Fibroblast of lung (primary cell): Measurements from ENCODE around the gene CSRNP3.

Experiments used
- CTCF ChIP-seq, 2 donors: IDR thresholded peaks in 1 of 2; conservative IDR thresholded peaks in 1 of 2; 1 replicate in 1 of 2; 2 replicates in 1 of 2; pipeline ENCODE4 v1.5.1; 2011 to 2012; ENCODE audit warnings: low read length in 2 of 2, control low read depth in 1 of 2, inconsistent platforms in 1 of 2, low read depth in 1 of 2, mild to moderate bottlenecking in 1 of 2
- EZH2 ChIP-seq: IDR thresholded peaks from 2 replicates; pipeline ENCODE4 v1.5.1; 2012; ENCODE audit warnings: low read length, control low read depth, mild to moderate bottlenecking; ENCODE audit errors: missing control alignments

- TF ChIP-seq CTCF (conservative IDR thresholded peaks at IDR 0.05 in 1 of 2, IDR thresholded peaks at IDR 0.05 in 1 of 2; ENCODE audit: low read depth in 1 of 2, low read length in 2 of 2), result no peak
- no peak for TF ChIP-seq EZH2
Measured at GRCh38 chr2:165469417-165469816, at the start of gene CSRNP3.
